HG02840 (cell line): ENCODE measurements around the gene PRX.
"Not testable (repeated sequence)": the region's sequence is repeated elsewhere in the genome, so short reads cannot be mapped to it uniquely, and the experiment has no call there.

Experiments
- ATAC-seq: cut with Tn5 transposase; IDR thresholded peaks from one replicate; pipeline ENCODE4 v1.9.1; 2021; ENCODE audit warnings: mild to moderate bottlenecking, moderate library complexity, moderate number of reproducible peaks; ENCODE audit not compliant: unreplicated experiment, low FRiP score

PRX gene

DNA sequence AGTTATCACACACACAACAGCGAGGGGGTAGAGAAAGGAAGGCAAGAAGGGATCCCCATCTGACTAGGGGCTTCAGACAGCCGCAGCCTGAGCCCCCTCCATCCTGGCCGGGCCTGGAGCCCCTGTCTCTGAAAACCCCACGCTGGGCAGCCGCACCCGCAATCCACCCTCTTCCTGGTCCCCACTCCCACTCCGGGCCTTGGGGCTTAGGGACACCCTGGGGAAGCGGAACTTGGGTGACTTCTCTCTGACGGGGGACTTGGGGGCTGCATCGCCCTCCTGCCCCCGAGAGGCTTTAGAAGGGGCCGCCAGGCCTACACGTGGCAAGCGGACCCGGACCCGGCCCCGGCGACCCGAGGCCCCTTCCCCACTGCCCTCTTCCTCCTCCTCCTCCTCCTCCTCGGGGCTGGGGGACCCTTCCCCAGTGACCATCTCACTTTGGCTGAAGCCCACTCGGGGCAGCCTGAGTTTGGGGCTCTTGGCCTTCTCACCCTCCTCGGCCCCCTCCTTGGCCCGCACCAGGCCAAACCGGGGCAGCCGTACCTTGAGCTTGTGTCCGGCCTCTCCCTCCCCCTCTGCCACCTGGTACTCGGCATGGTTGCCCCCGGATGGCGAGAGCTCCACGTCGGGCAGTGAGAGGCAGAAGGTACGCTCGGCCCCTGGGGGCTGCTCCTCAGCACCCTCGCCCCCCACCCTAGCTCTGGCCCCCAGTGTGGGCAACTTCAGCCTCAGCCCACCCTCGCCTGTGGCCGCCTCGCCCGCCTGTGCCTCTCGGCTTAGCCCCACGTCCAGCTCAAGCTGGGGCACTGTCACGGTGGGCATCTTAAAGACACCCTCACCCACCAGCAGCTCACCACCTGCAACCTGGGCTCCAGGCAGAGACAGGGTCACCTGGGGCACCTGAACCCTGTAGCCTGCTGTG, 19.0 kb downstream of the PRX start:
- no peak for ATAC-seq

- no peak for ATAC-seq
These were observed 20.2 kb downstream of the PRX start for GRCh38 chr19:40392894-40393517.

- ATAC-seq = no peak
These were observed 21.1 kb downstream of the PRX start for GRCh38 chr19:40392123-40392522.

DNA sequence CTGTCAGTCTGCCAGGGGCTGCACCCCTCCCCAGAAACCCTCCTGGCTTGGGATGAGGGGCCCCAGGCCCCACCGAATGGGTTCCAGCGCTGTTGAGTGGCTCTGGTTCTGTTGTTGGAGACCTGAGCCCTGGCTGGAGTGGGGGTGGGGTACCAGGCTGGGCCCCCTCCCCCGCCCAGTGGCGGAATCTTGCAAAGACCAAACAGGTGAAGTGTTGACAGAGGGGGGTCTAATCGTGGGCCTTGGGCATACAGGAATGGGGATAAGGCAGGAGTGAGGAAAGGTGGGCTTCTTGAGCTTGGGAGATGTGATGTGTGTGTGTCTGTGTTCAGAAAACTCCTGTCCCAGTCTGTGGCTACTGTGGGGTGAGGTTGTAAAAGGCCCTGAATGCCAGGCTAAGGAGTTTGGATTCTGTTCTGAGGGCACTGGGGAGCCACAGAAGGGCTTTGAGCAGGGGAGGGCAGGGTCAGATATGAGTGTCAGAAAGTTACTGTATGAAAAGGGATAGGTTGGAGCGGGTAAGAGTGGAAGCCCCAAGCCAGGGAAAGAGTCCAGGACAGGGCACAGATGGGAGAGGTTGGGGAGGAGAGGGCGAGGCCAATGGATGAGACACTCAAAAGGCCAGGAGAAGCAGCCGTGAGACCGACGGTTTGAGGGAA, 23.0 kb downstream of the PRX start, which contains the start of gene HIPK4:
HIPK4 (minus strand) TSS at position 98 of the 659 bp plus-strand sequence. CDS start 279 bp downstream, outside the sequence.
- no peak for ATAC-seq

- ATAC-seq = no peak
These were observed 23.6 kb downstream of the PRX start for GRCh38 chr19:40389404-40390083.

GRCh38 chr19:40388481-40388880, 24.7 kb downstream of the PRX start:
- ATAC-seq = no peak

- no peak for ATAC-seq
These were observed 26.0 kb downstream of the PRX start for GRCh38 chr19:40387155-40387554.

GRCh38 chr19:40383668-40384248, 29.4 kb downstream of the PRX start:
- no peak for ATAC-seq

DNA sequence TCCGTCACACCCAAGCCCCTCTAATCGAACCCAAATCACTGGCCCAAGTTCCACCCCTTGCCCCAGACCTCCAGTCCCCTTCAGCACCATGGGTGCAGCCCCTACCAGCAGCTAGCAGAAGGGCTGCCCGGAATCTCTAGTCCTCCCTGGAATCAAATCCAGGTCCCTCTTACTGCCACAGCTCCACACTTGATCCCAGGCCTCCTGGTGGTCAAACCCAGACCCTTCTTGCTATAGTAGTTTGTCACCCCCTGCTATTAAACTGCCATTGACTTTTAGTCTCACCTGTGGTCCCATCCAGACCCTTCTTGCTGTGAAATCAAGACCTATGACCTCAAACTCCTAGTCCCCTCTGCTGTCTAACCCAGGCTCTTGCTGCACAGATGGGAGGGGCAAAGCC, 31.9 kb downstream of the PRX start:
- no peak for ATAC-seq

DNA sequence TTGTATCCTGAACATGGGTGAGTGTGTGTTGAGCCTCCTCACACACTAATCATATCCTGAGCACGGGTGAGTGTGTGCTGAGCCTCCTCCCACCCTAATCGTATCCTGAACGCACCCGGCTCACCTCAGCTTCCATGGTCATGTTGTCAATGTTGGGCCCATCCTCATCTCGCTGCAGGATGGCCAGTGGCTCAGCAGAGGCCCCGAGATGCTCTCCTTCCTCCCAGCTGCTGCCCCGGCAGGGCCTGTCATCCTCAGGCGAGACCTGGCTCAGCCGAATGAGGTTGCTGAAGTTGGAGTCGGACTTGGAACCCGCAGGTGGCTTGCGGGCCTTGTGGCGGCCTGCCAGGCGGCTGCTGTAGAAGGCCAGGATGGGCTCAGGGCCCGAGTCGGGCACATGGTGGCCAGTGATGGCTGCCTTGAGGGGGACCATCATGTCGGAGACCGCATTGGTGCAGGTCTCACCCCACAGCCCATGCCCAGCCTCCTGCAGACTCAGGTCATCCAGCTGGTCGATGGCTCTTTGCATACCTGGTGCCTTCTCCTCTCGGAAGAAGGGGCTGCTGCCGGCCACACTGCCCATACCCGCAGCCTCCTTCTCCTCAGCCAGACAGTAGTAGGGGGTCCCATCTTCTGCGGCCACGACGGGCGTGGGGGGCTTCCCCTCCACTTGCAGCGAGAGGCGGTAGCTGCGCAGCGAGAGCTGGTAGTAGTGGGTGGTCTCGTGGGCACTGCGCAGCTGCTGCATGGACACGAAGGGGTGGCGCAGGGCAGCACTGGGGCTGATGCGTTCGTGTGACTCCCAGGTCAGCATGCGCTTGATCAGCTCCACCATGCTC, 32.8 kb downstream of the PRX start:
- ATAC-seq = no peak

- ATAC-seq = no peak
These were observed 33.6 kb downstream of the PRX start for GRCh38 chr19:40379446-40380198.

GRCh38 chr19:40378509-40378908, 34.7 kb downstream of the PRX start:
- no peak for ATAC-seq

DNA sequence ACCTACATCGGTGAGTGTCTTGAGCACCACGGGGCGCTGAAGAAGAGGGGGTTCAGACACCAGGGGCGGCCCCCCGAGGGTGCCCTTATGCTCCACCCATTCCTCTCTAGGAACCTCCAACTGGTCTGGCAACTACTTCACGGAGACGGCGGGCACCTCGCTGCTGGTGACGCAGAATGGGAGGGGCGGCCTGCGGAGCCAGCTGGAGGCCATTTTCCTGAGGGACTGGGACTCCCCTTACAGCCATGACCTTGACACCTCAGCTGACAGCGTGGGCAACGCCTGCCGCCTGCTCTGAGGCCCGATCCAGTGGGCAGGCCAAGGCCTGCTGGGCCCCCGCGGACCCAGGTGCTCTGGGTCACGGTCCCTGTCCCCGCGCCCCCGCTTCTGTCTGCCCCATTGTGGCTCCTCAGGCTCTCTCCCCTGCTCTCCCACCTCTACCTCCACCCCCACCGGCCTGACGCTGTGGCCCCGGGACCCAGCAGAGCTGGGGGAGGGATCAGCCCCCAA, 35.2 kb downstream of the PRX start:
- no peak for ATAC-seq

DNA sequence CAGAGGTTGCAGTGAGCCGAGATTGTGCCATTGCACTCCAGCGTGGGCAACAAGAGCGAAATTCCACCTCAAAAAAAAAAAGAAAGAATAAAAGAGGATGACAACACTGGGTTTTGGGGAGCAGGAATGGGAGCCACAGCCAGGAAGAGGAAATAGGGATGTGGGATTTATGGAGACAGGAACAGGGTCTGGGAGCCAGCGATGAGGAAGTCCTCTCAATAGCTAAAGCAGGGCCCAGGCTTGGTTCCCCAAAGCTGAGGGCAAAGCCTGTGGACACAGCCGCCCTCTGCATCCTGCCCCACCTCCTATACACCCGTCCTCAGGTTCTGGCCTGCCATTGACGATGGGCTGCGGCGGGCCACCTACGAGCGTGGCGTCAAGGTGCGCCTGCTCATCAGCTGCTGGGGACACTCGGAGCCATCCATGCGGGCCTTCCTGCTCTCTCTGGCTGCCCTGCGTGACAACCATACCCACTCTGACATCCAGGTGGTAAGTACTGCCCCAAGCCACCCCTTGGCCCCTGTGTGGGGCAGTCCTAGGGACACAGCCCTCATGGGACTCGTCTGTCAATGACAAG, 36.8 kb downstream of the PRX start:
- ATAC-seq = no peak

- no peak for ATAC-seq
These were observed 39.1 kb downstream of the PRX start for GRCh38 chr19:40374084-40374483.

DNA sequence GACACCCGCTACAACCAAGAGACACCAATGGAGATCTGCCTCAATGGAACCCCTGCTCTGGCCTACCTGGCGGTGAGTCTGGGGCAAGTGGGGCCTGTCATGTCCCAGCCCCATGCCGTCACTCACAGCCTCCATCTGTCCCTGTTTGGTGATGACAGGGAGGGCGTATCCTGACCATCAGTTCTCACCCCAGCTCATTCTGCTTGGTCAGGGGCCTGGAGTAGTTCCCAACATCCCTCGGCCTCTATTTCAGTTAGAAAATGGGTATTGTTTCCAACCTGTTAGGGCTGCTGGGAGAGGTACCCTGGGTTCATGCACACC, 41.4 kb downstream of the PRX start:
- ATAC-seq = no peak

GRCh38 chr19:40370997-40371801, 42.0 kb downstream of the PRX start:
- ATAC-seq = no peak

- ATAC-seq = not testable (repeated sequence)
These were observed 42.9 kb downstream of the PRX start for GRCh38 chr19:40370253-40370652.
